Tibial nerve (tissue), 4 donors: ENCODE results near the gene TXNL4B.

Experiments
- EP300 ChIP-seq, 2 donors: sonication (generic); formaldehyde crosslinking; IDR thresholded peaks; one replicate each; pipeline ENCODE4 v1.6.1; 2017; ENCODE audit warnings: antibody characterized with exemption in 2 of 2, mild to moderate bottlenecking in 1 of 2
- POLR2A ChIP-seq, 2 donors: fragments of 450-650 bp; IDR thresholded peaks; one replicate each; pipeline ENCODE4 v1.6.1; 2017; ENCODE audit warnings: antibody characterized with exemption in 2 of 2, mild to moderate bottlenecking in 2 of 2, moderate library complexity in 2 of 2
- TF ChIP-seq, protein P1 (sequence below), 5 experiments: fragments of 200-600 bp in 3 of 5; fragments of 450-650 bp in 2 of 5; sonication (generic) in 3 of 5; IDR thresholded peaks; one replicate each; pipeline ENCODE4 v1.5.1; 2016 to 2019; ENCODE audit warnings: antibody characterized with exemption in 5 of 5, mild to moderate bottlenecking in 3 of 5, moderate library complexity in 2 of 5

DNA sequence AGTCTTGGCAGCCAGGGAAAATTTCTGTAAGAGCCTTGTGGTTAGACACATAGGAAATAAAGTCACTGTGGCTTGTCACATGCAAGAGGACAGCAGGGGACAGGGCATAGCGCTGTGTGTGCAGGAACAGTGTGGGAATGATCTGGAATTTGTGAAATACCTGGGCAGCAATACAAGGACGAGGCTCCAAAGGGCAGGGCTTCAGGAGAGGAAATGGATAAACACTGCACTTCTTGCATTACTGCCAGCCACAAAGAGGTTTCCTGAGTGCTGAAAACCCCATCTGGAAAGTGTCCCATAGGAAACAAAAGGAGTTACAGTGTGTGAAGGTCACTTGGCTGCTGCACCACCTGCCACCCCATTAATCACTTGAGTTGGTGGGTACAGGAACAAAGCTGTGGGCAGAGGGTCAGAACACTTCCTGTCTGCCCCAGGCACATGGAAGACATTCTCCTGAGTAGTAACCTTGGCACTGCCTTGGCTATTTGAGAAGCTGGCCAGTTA is 51.2 kb downstream of the TXNL4B start:
- TF ChIP-seq EP300 (IDR thresholded peaks at IDR 0.05) (no peak), POLR2A (IDR thresholded peaks at IDR 0.05) (no peak)
- TF ChIP-seq, protein P1, sequence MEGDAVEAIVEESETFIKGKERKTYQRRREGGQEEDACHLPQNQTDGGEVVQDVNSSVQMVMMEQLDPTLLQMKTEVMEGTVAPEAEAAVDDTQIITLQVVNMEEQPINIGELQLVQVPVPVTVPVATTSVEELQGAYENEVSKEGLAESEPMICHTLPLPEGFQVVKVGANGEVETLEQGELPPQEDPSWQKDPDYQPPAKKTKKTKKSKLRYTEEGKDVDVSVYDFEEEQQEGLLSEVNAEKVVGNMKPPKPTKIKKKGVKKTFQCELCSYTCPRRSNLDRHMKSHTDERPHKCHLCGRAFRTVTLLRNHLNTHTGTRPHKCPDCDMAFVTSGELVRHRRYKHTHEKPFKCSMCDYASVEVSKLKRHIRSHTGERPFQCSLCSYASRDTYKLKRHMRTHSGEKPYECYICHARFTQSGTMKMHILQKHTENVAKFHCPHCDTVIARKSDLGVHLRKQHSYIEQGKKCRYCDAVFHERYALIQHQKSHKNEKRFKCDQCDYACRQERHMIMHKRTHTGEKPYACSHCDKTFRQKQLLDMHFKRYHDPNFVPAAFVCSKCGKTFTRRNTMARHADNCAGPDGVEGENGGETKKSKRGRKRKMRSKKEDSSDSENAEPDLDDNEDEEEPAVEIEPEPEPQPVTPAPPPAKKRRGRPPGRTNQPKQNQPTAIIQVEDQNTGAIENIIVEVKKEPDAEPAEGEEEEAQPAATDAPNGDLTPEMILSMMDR (IDR thresholded peaks at IDR 0.05) = no peak
